ENCODE data around the gene LDLRAD4.
A peak's percentile ranks its signal among the peaks of the same experiment; 100 is the strongest.

LDLRAD4 gene

DNA sequence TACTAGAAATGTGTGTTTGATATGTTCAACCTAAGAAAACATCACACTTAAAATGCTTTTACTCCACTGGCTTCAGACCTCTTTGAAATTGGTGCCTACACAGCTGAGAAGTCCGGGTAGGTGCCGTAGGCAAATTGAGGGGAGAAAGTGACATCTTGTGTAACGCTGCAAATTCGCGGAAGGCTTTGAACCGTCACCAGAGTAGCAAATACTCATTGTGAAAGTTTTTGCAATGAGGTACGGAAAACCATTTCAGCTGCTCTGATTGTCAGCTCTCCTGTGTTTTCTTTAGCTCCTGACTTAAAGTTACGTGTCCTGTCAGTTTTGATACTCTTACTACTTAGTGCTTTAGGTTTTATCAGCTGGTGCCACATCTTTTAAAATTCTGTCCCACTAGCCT, 283.3 kb downstream of the LDLRAD4 start:
- no peak for DNase-seq

DNA sequence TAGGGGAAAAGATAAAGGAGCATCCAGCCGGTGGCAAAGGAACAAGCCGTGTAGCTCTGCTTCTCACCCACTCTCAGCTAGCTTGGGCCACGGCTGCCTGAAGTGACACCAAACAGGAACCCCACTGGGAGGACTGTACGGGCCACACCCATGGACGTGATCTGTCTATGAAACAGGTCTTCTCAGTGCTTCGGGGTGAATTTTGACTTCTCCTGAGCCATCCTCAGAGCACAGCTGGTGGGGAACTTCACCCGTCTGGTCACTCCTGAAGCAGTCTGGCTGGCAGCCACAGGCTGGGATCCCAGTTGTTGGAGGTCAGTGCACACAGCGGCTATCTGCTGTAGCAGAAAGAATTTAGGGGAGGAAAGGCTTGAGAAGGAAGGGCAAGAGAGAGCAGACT, 284.0 kb downstream of the LDLRAD4 start:
- DNase-seq = no peak

DNA sequence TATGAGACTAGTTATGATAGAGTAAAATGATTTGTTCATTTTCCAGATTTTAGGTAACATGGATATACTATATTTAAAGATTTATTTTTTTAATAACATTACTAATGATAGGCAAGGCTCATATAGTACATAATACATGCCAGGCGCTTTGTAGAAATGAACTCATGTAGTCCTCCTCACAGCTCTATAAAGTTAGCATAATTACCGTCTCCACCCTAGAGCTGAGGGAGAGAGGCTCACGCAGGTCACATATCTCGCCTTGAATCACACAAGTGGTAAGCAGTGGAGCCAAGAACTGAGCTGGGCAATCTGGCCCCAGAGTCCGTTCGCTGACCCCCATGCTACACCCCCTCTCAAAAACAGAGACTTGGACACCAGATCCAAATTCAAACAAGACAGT, 285.3 kb downstream of the LDLRAD4 start:
- no peak for DNase-seq

DNA sequence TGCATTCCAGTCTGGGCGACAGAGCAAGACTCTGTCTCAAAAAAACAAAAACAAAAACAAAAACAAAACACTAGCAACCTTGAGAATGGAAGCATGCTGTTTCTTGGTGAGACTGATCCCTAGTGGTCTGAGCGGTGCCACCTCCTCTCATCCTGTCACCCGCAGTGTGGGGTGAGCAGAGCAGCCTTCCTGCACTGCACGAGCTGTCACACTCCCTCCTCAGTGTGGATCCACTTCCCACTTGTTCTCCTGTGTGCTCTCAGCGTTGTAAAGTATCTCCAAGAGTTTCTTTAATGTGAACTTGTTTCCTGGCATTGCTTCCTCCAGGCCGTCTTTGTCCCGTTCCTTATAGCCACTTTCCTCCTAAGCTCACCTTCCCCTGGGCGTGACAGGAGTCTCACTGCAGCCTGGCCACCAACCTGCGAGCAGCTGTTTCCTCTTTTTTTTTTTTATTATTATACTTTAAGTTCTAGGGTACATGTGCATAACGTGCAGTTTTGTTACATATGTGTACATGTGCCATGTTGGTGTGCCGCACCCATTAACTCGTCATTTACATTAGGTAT, 287.3 kb downstream of the LDLRAD4 start:
- no peak for DNase-seq

DNA sequence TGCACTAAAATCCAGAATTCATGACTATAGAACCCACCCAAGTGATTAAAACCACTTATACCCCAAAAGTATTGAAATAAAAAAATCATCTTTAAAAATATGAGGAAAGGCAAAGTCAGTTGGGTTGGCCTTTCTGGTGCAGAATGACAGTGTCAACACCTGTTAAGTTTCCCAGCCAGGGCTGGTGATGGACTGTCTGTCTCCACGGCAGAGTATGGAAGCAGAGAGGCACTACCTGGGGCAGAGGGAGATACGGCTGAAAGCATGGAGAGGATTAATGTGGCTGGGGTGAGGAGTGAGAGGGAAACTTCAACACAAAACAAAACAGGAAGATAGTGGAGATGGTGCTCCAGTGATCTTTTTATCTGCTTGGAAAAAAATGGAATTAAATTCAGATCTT, 292.0 kb downstream of the LDLRAD4 start:
- DNase-seq = no peak

DNA sequence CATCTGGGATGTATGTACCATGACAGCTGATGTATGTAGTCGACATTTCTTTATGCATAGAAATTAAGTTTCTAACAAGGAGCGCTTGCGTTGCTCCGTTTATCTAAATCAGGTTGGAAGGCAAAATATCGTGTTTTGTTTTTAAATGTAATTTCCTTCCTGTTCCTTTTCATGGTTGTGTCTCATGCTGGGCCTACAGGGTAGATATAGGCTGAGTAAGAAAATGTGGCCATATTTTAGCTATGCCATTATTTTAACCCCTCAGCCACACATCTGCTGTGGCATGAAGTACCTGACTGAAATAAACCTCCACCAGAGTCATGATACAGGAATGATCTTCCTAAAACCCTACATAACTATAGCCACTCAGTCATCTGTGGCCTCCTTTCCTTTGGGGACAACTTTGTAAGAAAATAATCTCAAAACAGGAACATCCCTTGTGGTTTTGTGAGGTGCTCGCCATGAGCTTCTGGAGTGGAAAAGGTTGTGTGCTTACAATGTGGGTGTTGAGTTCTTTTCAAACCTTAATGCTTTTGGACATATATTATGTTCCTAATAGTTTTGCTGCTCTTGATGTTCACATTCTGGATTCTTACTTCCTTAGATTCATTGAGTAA, 293.5 kb downstream of the LDLRAD4 start:
- DNase-seq = peak; percentile 60 to 65

DNA sequence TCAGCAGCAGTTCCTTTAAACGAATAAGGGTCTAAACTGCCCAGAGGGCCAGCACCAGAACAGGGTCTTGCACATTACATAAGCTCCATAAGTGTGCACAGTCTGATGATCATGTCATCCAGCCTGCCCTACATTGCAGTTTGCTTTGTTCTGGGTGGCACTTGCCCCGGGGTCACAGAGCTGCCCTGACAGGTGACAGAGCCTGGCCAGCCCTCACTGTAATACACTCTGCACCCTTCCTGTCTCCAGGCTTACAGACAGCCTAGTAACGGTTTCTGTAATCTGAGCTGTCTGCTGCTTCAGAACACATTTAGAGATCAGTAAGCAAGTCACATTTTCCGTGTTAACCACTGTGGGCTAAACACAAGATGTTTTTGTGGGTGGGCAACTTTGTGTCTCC, 294.5 kb downstream of the LDLRAD4 start:
- DNase-seq = peak; percentile 67 to 81

DNA sequence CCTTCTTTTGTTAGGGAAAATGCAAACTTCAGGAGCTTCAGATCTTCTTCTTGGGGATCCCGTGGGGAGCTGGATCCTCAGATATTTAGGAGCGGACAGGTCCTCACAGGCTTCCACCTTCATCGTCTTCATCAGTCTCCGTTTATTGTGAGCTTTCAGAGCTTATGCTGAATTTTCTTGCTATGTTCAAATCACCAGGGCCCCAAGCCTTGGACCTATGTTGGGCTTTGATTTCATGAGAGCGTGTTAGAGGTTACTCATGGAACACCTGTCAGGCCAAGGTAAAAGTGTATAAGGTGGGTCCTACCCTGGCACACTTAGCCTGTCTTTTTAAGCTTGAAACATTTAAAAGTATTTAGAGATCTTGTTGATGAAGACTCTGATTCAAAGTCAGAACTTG, 294.9 kb downstream of the LDLRAD4 start:
- DNase-seq = no peak

DNA sequence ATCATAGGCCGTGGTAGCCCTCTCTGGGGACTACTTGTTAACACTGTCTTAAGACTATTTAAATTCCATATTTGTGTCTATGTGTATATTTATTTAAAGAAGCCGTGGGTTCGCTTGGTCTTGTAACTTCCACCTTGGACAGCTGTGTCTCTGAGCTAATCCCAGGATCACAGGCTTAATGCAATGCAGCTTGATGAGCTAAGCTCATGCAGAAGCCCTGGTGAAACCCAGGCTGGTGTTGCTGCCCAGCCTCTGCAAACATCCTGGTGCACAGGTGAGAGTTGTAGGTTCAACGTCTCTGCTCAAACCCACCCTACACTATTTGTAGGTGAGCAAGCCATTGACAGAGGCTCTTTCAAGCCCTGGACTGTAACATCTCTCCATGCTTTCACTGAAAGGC, 296.0 kb downstream of the LDLRAD4 start:
- no peak for DNase-seq

DNA sequence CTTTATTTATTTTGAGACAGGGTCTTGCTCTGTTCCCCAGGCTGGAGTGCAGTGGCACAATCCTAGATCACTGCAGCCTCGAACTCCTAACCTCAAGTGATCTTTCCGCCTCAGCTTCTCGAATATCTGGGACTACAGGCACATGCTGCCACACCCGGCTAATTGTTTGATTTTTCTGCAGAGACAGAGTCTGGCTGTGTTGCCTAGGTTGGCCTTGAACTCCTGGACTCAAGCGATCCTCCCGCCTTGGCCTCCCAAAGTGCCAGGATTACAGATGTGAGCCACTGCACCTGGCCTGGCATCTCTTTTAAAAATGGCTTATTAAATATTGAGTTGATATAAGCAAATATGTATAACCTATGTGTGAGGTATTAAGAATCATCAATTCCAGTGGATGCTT, 298.3 kb downstream of the LDLRAD4 start:
- DNase-seq = no peak

DNA sequence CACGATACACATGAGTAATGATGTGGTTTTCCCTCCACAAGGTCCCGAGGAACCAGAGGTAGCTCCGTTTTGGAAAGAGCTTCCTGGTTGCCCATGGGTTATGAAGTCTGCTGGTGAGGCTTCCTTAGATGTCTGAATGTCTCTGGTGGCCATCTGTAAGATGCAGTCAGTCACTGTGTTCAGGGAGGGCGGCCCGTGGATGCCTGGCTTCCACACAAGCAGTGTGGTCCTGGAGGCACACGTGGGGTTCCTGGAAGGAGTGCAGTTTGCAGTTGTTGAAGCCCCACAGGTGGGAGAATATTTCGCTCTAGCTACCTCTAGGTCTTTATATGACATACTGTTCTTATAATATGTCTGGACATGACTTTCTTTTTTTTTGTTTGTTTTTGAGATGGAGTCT, 298.8 kb downstream of the LDLRAD4 start:
- peak in 1 of 2 experiments; percentile 23 for DNase-seq

DNA sequence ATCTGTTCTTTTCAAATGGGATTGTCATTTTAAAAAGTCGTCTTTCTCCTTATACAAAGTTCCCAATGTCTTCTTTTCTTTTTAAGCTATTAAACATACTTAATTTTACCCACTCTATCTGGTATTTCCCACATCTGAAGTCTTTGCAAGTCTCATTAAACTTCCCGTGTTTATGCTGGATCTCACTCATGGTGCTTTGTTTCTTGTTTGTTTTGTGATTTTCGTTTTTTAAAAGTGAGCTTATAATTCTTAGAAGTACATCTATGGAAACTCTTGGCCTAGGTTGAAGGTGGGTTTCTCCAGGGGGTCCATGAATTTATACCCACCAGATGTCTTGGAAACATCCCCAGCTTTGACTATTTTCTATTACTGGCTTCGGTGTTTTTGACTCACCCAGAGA, 299.8 kb downstream of the LDLRAD4 start:
- DNase-seq = no peak

DNA sequence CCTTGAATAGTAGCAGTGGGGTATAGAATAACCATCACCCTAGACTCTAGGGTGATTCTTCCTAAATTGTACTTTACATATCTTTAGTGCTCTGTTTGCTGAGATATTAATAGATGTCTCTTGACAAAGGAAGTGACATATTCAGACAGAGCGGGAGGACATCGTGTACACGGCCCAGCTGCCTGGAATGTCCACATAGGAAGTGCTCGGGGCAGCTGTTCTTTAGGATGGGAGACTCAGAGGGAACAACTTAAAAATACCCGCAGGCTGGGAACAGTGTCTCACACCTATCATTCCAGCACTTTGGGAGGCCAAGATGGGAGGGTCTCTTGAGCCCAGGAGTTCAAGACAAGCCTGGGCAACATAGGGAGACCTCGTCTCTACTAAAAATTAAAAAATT, 301.7 kb downstream of the LDLRAD4 start:
- no peak for DNase-seq

DNA sequence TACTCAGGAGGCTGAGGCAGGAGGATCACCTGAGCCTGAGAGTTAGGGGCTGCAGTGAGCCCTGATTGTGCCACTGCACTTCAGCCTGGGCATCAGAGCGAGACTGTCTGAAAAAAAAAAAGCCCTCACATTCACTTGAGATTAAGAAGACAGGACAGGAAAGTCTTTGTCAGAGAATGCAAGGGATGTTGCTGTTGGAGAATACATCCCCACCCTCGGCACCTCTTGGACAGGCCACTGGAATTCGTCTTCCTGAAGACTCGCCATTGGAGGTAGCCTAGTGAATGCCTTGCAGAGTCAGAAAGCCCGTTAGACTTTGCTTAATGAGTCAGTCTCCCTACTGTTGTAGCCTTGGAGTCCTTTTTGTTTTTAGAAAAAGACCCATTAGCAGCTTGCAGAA, 302.2 kb downstream of the LDLRAD4 start:
- DNase-seq = no peak

DNA sequence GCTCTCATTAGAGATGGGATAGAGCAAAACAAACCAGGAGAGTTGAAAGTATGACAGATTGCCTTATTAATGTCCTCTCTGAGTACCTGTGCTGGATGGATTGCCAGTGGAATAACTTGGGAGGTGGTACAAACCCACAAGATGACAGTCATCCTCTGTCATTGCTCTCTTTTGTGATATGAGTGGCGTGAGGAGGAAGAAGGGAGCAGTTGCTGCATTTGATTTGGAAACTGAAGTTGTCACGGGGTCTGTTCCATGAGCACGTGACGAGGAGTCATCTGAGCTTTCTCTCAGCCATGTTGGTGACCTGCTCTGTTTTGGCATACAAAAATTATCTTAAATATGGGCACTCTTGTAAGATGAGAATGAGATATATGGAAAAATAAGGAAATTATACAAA, 302.9 kb downstream of the LDLRAD4 start:
- no peak for DNase-seq

DNA sequence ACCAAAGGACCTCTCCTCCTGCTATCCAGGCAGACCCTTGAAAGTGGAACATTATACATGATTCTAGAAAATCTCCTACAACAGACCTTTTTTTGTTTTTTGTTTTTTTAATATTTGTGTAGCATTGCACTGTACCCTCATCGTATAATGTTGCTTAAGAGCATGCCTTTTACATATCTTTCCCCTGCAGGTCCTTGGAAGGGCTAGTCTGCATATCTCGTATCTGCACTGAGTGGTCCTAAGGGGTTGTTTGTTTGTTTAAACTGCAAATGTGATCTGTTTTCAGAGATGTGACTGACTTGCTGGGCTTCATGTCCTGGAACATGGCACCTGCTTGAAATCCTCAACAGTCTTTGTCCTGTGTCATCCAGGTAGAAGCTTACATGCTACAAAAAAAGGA, 303.7 kb downstream of the LDLRAD4 start:
- no peak for DNase-seq

DNA sequence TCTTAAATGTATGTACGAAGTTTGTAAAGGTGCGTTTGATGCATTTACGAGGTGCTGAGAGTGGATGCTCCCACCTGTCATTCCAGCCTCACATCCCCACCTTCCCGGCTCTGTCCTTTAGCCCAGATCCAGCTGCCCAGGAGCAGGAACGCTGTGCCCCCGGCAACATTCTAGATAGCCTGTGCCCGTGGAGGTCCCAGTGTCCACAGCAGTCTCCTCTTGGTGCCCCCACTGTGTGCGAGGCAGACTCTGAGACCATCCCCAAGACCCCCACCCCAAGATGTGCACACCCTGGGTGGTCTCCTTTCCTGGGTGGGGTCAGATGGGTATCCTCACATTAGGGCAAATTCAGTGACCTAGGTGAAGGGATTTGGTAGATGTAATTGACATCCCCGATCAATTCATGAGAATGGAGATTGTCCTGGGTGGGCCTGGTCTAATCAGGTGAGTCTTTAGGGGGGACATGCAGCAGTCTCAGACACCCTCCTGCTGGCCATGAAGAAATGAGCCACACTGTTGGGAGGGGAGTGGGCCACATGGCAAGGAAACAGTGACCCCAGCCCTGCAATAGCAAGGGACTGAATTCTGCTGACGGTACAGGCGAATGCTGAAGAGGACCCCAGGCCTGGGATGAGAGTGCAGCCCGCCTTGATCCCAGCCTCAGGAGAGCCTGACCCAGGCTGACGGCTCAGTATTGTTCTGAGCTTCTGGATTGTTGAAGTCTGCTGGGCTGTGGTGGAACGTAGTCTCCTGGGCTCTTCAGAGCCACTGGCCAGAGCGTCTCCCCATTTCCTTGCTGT, 304.5 kb downstream of the LDLRAD4 start:
- no peak for DNase-seq

DNA sequence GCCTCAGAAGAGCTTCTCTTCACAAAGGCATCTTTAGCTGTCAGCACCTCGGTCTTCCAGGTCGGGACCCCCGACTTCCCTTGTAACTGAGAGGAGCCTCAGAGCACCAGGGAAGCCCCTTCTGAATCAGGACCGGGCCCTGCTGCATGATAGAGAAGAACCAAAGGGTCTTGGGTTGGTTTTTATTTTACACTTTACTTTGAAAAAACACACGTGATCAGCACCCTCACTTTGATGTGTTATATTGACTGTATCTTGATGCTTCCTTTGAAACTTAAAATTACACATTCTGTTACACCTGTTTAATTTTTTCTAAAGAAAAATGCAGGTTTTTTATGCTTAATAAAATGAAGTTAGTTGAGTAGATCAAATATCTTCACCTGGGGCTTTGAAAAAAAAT, 305.5 kb downstream of the LDLRAD4 start:
- no peak for DNase-seq

DNA sequence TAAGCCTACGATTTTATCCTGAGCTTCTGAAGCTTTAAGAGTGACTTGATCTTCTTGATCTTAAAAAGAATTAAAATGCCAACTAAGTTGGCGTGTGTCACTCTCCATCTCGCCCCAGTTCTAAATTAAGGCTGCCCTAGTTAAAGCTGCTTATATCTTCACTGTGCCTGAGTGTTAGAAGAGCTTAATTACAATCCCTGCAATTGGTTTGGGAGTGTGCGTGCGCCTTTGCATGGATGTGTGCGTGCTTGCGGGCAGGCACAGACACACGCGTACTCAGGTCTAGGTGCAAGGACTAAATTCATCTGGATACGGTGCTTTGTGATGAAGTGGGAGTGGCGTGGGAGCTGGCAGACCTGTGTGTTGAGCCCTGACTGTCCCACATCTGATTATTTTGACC, 306.3 kb downstream of the LDLRAD4 start:
- DNase-seq = no peak

DNA sequence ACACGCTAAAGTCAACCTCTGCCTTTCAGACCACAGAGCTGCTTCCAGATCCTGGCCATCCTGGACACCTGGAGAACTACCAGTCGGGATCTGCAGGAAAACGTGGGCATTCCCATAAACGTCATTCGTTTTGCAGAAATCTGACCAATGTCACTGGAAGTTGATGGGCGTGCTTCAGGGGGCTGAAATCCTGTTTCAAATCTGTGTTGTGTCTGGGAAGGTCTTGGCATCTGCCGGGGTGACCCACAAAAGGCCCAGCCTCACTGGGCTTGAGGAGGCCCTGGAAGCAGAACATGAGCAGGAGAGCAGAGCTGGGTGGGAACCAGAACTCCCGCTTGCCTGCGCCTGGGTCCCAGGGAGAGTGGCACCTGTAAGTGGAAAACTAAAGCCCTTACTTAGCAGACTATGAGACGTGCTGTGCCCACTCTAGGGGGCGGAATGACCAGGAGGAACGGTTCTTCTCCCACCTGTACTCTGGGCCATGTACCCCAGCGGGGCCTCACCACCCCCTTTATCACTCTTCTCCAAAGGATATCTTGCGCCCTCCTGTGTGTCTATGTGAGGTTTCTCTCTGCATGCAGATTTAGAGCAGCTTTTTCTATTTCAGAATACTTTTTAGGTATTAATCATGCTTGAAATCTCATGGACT, 306.9 kb downstream of the LDLRAD4 start:
- no peak for DNase-seq

DNA sequence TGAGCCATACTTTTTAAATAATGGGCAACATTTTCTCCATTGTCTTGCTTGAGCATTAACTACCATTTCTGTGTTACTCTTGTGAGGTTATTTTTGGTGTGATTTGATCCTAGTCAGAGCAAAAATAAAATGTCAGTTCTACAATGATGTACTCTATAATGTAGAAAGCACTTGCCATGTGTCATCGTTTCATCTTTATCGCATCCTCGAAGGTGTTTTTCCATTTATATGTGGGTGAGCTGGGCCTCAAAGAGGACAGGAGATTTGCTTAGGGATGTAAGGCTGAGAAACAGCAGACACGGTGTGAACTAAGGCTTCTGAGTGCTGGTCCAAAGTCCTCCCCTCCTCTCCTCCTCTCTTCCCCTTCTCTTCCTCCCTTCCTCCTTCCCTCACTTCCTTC, 308.0 kb downstream of the LDLRAD4 start:
- no peak for DNase-seq

DNA sequence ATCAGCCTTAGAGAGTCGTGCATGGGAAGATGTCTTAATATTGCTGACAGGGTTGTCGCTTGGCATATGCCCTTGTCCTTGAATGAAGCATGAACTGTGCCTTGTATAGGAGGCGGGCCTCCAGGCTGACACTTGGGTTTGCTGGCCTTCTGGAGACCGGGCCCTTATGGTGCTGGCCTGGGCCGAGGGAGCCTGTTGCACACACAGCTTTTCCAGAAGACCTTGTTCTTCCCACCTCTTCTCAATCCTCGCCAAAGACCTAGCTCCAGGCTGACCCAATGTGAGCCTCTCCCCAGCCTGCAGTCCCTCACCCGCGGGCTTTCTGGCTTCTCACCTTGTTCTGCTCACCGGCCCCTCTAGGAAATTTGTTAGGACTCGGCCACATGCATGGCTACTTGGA, 308.7 kb downstream of the LDLRAD4 start:
- DNase-seq = no peak

DNA sequence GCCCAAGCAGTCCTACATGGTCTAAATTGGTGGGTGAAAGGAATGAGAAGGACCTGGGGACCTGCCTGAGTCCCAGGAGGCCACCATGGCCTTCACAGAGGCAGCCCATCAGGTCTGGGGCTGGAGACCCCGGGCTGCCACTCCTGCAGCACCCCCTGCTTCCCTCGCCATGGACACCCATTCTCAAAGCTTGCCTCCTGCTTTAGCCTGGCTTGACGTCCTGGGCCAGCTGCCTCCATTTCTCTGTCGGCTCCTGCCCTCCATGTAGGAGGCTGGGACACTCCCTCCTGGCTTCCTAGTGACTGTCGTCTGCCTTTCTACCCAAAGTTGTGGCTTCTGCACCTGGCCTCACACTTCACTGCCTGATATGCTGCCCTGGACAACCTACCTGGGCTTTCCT, 309.2 kb downstream of the LDLRAD4 start:
- DNase-seq = no peak

All from Kasumi-1 (cell line).